Neural crest cell (in vitro differentiated cells): ENCODE data around the gene PIK3R1. TPM values are rescaled to one million over a fixed set of nuclear protein-coding genes. Genes with fewer than 3 reads are reported as not detected.
"Not testable (repeated sequence)": the region's sequence is repeated elsewhere in the genome, so short reads cannot be mapped to it uniquely, and the experiment has no call there.

ENCODE experiments used
- DNase-seq: peaks from one replicate; pipeline ENCODE4 v3.0.0; 2021; ENCODE audit warnings: low read depth, mixed read lengths, low spot score
- H3K27ac Mint-ChIP-seq: one replicate; pipeline ENCODE4 v1.8.0; 2021; ENCODE audit warnings: mild to moderate bottlenecking, mixed read lengths; ENCODE audit not compliant: unreplicated experiment
- H3K27me3 Mint-ChIP-seq: 2 replicates; pipeline ENCODE4 v1.8.0; 2021; ENCODE audit warnings: low read depth, mild to moderate bottlenecking, mixed read lengths
- H3K36me3 Mint-ChIP-seq: 2 replicates; pipeline ENCODE4 v1.8.0; 2021; ENCODE audit warnings: low read depth, mild to moderate bottlenecking, mixed read lengths
- H3K4me1 Mint-ChIP-seq: 2 replicates; pipeline ENCODE4 v1.8.0; 2021; ENCODE audit warnings: mixed read lengths
- H3K4me3 Mint-ChIP-seq: one replicate; pipeline ENCODE4 v1.8.0; 2021; ENCODE audit warnings: mild to moderate bottlenecking, mixed read lengths
- H3K9me3 Mint-ChIP-seq: 2 replicates; pipeline ENCODE4 v1.8.0; 2021; ENCODE audit warnings: mixed read lengths
- total RNA-seq: library from RNA; stranded (reverse); gene quantifications from 2 replicates; pipeline ENCODE4 v1.2.1, GENCODE V29; 2021
- TF ChIP-seq, protein P1 (sequence below): fragments of 200-600 bp; sonication (generic); conservative IDR thresholded peaks from 2 replicates; pipeline ENCODE4 v1.5.0; 2021; ENCODE audit warnings: antibody characterized with exemption, mild to moderate bottlenecking

Gene PIK3R1
- total RNA-seq, 1 donor from 2014 or later: 59.9 TPM

DNA sequence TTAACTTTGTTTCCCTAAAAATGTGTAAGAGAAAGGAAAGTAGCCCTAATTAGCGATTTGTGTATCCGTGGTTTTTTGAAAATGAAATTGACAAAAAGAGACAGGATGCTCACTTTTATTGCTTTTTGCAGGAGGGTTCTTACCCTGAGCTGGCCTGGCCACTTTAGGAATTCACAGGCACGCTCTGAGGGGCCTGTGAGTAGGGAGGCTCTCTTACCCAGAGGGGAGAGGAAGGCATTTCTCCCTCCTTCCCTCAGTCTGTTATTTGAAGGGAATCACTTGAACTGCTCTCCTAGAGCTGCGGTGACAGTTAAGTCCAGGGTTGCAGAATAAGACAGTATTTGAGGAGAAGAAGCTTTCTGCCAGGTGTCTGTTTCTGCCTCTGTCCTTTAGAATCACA lies 16.7 kb downstream of the PIK3R1 start:
- peaks cover 23% of the 10 kb centered on the region for H3K4me1 Mint-ChIP-seq
- peak overlapping the region; percentile 69 for H3K27ac Mint-ChIP-seq
- H3K4me3 Mint-ChIP-seq: no peak overlapping the region
- H3K27me3 Mint-ChIP-seq: no peaks in the 10 kb centered on the region
- TF ChIP-seq, protein P1, sequence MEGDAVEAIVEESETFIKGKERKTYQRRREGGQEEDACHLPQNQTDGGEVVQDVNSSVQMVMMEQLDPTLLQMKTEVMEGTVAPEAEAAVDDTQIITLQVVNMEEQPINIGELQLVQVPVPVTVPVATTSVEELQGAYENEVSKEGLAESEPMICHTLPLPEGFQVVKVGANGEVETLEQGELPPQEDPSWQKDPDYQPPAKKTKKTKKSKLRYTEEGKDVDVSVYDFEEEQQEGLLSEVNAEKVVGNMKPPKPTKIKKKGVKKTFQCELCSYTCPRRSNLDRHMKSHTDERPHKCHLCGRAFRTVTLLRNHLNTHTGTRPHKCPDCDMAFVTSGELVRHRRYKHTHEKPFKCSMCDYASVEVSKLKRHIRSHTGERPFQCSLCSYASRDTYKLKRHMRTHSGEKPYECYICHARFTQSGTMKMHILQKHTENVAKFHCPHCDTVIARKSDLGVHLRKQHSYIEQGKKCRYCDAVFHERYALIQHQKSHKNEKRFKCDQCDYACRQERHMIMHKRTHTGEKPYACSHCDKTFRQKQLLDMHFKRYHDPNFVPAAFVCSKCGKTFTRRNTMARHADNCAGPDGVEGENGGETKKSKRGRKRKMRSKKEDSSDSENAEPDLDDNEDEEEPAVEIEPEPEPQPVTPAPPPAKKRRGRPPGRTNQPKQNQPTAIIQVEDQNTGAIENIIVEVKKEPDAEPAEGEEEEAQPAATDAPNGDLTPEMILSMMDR: no peak
- no peaks in the 10 kb centered on the region for H3K9me3 Mint-ChIP-seq
- no peaks in the 10 kb centered on the region for H3K36me3 Mint-ChIP-seq
- DNase-seq: no peak

DNA sequence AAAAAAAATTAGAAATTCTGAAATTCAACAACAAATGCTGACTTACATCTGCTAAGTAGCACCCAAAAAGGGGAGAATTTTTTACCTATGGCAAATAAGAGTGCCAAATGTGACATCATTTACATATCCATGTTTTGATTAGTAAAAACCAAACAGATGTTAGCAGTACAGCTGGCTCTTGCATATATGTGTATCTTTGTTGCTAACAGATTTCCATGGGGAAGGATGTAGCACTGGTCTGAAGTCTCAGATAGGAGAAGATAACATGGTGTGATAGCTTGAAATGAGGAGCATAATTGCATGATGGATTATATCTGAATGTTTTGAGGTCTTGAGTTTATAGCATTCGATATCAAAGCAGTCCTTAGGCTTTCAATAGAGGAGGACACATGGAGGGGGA lies 17.5 kb downstream of the PIK3R1 start:
- Mint-ChIP-seq H3K4me3 (no peak overlapping the region), H3K9me3 (no peaks in the 10 kb centered on the region), H3K4me1 (peaks cover 28% of the 10 kb centered on the region), H3K27me3 (no peaks in the 10 kb centered on the region), H3K27ac (no peak overlapping the region), H3K36me3 (no peaks in the 10 kb centered on the region)
- no peak for DNase-seq
- TF ChIP-seq, protein P1: no peak

DNA sequence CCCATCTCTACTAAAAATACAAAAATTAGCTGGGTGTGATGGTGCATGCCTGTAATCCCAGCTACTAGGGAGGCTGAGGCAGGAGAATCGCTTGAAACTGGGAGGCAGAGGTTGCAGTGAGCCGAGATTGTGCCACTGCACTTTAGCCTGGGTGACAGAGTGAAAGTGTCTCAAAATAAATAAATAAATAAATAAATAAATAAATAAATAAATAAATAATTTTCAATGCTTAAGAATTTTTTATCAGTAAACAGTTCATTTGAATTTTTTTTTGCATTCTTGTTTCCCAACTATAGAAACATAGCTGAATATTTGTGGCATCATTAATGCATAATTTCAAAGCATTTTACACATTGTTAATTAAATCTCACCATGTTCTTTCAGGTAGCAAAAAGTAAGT lies 19.7 kb downstream of the PIK3R1 start:
- H3K27me3 Mint-ChIP-seq, H3K4me3 Mint-ChIP-seq, DNase-seq, H3K36me3 Mint-ChIP-seq, H3K9me3 Mint-ChIP-seq, H3K27ac Mint-ChIP-seq: not testable (repeated sequence)
- H3K4me1 Mint-ChIP-seq: peaks cover 36% of the 10 kb centered on the region

DNA sequence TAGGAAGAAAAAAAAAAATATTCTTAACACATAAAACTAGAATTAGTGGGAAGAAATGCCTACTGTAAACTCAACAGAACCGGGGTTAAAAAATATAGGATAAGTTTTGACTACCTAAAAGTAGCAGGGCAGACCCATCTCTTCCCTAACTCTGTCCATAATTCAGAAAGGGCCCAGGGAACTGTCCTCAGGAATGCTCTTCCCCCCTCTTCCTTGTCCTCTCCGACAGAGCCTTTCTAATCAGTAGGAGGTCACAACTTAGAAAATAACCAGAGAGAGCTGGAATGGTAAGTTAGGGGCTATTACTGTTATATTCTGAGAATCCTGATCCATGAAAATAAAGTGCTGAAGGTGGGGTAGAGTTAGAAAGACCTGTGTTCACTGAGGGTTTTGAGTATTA lies 22.2 kb downstream of the PIK3R1 start:
- TF ChIP-seq, protein P1: no peak
- DNase-seq: no peak
- Mint-ChIP-seq H3K27me3 (no peaks in the 10 kb centered on the region), H3K4me3 (no peak overlapping the region), H3K9me3 (no peaks in the 10 kb centered on the region), H3K27ac (no peak overlapping the region), H3K36me3 (peaks cover 6% of the 10 kb centered on the region), H3K4me1 (peaks cover 46% of the 10 kb centered on the region)

DNA sequence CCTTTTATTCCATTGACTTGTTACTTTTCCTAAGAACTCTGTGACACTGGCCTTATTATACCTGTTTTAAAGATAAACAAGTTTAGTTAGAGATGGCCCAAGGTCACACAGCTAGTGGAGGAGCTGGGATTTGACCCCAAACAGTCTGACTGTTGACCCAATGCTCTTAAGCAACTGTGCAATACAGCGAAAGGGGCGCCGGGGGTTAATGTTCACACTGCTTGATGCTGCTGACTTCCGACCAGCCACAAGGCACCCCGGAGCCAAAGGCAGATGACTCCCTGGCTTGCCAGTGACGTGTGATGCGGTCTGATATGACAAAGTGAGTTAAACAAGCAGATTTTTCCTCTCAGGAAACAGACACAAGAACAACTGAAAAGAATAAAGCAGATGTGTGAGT lies 23.9 kb downstream of the PIK3R1 start:
- H3K36me3 Mint-ChIP-seq: peaks cover 6% of the 10 kb centered on the region
- H3K9me3 Mint-ChIP-seq: no peaks in the 10 kb centered on the region
- DNase-seq: no peak
- H3K27me3 Mint-ChIP-seq: no peaks in the 10 kb centered on the region
- H3K4me1 Mint-ChIP-seq: peaks cover 63% of the 10 kb centered on the region
- H3K27ac Mint-ChIP-seq: no peak overlapping the region
- H3K4me3 Mint-ChIP-seq: peak overlapping the region; percentile 6
- TF ChIP-seq, protein P1: no peak

DNA sequence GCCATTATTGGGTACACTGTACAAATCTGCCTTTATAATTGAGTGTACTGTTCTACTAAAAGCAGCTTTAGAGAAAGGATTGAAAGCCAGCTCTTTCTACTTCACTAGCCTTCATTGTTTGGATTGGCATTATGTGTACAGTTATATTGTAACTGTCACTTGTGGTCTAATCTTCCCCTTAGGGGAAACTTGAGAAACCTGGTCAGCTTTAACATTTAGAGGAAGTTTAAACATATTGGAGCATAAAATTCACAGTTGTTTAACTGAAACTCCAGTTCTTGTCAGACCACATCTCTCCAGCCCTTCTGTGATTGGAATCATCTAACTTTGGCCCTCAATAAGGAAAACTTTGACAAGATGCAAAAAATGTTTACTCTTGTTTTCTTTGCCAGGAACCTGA lies 24.6 kb downstream of the PIK3R1 start:
- TF ChIP-seq, protein P1: no peak
- no peaks in the 10 kb centered on the region for H3K9me3 Mint-ChIP-seq
- H3K4me3 Mint-ChIP-seq: no peak overlapping the region
- H3K36me3 Mint-ChIP-seq: peaks cover 6% of the 10 kb centered on the region
- H3K4me1 Mint-ChIP-seq: peaks cover 70% of the 10 kb centered on the region
- no peak for DNase-seq
- no peak overlapping the region for H3K27ac Mint-ChIP-seq
- no peaks in the 10 kb centered on the region for H3K27me3 Mint-ChIP-seq
